Epidermal melanocyte (primary cell): ENCODE results near the gene PDZD4.

Source experiments
- DNase-seq: peaks from one replicate; pipeline ENCODE4 v3.0.0; 2011; ENCODE audit warnings: low spot score; ENCODE audit not compliant: insufficient read length

PDZD4 gene

DNA sequence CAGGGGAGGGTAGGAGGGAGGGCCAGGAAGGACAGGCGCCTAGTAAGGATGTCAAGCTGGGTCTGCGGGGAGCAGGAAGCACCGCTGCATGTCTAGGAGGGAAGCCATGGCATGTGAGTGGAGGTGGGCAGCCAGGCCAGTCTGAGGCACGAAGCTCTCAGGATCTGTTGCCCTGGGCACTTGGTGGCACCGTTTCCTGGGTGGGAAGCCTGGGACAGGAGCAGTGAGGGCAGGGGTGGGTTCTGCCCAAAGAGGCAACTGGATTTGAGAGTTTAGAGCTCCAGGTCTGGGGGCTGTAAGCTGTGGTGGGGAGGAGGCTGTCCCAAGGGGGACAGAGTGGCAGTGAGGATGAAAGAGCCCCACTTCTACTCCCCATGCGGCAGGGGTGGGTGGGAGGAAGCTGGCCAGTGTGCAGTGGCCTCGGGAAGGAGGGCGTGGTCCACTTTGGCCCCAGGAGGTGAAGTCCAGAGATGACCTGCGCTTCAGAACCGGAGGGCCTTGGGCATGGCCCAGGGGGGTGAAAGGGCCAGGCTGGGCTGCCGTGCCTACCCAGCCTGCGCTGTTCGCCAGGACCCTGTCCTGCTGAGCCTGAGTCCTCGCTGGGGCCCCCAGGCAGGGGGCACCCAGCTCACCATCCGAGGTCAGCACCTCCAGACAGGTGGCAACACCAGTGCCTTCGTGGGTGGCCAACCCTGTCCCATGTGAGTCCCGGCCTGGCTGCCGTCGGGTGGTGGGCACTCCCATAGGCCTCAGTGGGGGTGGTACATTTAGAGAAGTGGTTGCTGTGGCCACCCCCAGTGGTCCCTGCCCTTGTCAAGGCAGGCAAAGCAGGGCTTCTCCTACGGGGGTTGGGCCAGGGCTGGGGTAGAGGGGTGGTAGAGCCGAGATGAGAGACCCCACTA is 57.8 kb downstream of the PDZD4 start:
- DNase-seq = no peak

DNA sequence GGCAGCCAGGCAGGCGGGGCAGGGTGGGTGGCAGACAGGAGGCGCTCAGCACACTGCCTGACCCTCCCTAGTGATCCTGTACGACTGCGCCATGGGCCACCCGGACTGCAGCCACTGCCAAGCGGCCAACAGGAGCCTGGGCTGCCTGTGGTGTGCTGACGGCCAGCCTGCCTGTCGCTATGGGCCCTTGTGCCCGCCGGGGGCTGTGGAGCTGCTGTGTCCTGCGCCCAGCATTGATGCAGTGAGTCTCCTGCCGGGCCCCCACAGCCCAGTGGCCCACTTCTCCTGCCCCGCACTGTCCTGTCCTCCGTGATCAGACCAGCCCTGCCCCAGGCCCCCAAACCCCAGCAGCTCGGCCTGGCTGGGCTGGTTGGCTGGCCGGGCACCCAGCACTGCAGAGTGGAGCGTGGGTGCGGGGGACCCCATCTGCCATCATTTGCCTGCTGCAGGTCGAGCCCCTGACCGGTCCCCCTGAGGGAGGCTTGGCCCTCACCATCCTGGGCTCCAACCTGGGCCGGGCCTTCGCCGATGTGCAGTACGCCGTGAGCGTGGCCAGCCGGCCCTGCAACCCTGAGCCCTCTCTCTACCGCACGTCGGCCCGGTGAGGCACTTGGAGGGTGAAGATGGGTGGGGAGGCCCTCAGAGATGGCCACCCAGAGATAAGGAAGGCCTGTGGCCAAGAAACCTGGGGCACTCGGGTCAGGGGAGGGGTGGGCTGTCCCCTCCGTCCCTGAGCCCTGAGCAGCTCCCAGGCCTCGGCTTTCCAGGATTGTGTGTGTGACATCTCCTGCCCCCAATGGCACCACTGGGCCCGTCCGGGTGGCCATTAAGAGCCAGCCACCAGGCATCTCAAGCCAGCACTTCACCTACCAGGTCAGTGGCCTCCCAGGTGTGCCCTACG is 58.7 kb downstream of the PDZD4 start:
- DNase-seq = no peak

DNA sequence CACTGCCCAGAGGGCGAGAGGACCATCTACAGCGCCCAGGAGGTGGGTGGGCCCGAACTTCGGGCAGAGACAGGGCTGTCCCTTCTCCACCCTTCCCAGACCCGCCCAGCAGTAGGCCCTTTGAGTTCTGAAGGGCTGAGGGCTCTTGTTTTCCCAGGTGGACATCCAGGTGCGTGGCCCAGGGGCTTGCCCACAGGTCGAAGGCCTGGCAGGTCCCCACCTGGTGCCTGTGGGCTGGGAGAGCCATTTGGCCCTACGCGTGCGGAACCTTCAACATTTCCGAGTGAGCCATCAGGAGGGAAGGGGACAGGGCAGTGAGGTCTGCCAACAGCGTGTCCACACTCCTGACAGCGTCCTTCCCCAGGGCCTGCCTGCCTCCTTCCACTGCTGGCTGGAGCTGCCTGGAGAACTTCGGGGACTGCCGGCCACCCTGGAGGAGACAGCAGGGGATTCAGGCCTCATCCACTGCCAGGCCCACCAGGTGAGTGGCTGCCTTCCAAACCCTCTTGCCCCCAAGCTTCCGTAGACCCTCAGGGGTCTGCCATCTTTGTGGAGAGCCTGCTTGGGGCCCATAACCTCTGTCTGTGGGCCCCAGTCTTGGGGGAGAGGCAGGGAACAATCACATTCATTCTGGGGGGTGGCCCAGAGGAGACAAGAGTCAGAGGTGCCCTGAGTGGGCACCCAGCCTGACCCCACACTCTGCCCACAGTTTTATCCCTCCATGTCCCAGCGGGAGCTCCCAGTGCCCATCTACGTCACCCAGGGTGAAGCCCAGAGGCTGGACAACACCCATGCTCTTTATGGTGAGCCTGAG is 59.5 kb downstream of the PDZD4 start:
- DNase-seq = no peak

DNA sequence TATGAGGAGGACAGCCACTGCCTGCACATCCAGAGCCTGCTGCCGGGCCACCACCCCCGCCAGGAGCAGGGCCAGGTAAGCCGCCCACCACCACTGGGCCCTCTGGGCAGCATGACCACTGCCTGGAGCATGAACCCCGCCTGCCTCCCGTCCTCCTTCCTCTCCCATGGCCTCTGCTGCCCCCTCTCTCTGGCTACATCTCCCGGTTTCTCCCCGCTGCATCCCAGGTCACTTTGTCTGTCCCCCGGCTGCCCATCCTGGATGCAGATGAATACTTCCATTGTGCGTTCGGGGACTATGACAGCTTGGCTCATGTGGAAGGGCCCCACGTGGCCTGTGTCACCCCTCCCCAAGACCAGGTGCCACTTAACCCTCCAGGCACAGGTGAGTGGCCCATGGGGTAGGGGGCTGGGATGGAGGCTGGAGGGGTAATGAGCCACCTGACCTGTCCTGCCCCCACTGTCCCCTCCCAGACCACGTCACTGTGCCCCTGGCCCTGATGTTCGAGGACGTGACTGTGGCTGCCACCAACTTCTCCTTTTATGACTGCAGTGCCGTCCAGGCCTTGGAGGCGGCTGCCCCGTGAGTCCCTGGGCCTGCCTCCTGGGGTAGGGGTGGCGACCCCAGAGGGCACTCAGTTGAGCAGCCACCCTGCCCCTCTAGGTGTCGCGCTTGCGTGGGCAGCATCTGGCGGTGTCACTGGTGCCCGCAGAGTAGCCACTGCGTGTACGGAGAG is 60.3 kb downstream of the PDZD4 start:
- no peak for DNase-seq

DNA sequence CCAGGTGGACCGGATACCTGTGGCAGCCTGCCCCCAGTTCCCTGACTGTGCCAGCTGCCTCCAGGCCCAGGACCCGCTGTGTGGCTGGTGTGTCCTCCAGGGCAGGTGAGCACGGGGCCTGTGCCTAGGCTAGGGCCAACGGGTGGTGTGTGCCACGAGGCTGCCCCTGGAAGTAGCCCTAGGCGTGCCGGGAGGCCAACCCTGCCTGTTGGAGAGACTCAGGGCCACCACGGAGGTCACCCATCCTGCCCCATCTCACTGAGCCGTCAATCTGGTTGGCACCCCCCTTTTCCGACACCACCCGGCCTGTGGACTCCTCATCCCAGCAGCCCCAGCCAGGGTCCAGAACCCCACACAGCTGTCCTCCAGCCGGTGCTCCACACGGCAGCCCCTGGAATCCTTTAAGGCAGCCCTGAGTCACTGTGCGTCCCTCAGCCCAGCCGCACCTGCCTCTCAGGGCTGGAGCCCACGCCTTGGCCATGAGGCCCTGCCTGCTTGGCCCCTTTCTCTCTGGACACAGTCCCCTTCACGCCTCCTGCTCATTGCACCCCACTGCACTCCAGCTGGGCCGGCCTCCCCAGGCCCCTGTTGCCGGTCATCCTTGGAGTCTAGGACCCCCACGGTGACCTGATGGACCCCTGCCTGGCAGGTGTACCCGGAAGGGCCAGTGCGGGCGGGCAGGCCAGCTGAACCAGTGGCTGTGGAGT is 61.0 kb downstream of the PDZD4 start:
- DNase-seq = no peak

DNA sequence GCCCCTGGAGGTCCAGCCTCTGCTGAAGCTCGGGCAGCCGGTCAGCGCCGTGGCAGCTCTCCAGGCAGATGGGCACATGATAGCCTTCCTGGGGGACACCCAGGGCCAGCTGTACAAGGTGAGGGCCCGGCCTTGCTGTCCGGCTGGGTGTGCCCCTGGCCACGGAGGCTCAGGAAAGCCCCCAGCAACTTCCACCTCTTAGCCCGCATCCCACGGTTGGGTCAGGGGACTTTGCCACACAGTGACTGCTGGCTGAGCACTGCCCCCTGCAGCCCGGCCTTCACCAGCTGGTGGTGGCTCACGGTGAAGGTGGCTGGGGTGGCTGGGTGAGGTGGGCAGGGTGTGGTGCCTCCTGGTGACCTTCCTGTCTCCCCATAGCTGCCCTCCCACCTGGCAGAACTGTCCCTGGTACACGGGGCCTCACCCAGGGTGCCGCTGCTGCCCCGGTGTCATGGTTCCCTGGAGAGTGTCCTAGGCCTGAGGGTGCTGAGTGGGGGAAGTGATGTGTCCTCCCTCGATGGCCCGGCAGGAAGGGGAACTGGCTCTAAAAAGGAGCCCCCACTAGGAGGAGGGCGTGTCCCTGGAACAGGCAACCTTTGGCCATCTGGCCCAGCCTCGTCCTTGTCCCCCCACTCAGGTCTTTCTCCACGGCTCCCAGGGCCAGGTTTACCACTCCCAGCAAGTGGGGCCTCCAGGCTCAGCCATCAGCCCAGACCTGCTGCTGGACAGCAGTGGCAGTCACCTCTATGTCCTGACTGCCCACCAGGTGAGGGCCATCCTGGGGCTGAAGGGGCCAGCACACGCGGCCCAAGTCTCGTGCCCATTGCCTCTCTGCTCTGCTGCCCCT is 61.8 kb downstream of the PDZD4 start:
- no peak for DNase-seq

DNA sequence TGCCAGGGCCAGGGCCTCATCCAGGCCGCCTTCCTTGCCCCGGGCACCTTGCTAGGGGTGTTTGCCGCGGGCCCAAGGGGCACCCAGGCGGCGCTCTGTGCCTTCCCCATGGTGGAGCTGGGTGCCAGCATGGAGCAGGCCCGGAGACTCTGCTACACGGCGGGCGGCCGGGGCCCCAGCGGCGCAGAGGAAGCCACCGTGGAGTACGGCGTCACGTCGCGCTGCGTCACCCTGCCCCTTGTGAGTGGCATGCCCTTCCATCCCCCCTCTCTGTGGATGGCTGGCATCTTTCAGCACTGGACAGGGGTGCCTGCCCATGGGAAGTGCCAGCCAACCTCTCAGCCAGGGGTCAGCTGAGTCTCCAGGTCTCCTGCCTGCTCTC is 62.7 kb downstream of the PDZD4 start:
- DNase-seq = no peak

DNA sequence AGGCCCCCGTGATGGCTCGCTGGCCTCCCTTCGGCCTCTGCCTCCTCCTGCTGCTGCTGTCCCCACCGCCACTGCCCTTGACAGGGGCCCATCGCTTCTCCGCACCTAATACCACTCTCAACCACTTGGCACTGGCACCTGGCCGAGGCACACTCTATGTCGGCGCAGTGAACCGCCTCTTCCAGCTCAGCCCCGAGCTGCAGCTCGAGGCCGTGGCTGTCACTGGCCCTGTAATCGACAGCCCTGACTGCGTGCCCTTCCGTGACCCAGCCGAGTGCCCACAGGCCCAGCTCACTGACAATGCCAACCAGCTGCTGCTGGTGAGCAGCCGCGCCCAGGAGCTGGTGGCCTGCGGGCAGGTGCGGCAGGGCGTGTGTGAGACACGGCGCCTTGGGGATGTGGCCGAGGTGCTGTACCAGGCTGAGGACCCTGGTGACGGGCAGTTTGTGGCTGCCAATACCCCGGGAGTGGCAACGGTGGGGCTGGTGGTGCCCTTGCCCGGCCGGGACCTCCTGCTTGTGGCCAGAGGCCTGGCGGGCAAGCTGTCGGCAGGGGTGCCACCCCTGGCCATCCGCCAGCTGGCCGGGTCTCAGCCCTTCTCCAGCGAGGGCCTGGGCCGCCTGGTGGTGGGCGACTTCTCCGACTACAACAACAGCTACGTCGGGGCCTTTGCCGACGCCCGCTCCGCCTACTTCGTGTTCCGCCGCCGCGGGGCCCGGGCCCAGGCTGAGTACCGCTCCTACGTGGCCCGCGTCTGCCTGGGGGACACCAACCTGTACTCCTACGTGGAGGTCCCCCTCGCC is 63.3 kb downstream of the PDZD4 start:
- DNase-seq = no peak

DNA sequence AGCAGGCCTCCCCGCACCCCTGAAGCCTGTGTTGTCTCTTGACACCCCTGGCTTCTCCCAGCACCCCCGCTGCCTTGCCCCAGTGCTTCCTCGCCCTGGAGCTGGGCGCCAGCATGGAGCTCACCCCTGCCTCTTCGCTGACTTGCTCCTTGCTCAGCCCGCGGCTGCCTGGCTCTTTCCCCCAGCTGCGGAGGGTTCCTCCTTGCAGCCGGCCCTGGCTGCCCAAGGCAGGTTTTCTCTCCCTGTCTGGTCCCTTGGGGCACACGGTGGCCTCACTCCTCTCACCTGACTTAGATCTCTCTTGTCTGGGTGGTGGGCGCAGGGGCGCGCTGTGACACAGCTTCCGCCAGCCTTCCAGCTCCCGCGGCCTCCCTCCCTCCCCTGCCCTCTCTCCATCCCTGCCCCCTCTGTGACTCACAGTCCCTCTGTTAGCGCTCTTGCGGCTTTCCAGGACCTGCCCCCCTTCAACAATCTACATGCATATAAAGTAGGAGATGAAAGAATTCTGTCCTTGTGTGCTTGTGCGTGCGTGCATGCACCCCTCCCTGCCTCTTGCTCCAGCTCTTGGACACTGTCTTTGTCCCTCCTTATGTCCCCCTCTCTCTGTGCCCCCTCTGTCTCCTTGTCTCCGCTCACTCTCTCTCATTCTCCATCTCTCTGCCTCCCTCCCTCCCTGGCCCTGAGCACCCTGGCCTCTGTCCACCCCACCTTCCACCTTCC is 64.1 kb downstream of the PDZD4 start:
- DNase-seq = no peak

DNA sequence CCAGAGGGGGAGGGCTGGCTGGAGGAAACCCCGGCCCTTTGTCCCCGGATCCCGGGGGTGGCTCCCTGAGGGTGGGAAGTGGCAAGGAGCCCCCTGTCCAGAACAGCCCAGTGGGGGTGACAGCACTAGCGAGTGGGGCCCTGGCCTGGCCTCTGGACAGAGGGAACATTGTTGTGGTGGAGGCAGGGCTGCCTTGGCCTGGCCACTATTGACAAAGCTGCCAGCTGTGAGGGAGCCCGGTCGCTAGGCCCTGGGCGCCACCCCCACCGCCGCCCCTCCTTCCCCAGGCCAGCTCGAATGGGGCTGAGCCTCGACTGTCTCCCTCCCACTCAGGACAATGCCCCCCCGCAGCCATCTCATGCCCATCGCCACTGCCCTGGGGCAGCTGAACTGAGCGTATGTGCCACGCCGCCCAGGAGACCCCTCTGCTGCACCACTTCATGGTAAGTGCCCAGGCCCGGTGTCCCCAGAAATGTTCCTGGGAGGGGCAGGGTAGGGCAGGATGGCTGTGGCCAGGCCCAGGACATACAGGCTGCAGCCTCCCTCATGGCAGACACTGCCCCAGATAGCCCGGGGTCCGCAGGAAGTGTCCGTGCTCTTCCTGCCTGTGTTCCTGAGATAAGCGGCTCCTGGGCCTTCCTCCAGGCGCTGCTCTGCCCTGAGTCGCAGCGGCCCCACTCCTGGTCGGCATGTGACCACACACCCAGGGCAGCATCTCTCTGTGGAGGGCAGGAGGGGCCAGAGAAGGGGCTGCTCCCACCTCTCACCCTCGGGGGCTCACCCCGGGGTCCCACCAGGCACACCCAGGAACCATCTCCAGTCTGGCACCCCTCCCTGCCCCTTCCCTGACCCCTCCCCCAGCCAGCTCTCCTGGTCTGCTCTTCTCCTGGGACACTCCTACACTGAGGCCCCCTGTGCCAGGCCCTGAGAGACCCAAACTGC is 64.9 kb downstream of the PDZD4 start:
- DNase-seq = no peak

DNA sequence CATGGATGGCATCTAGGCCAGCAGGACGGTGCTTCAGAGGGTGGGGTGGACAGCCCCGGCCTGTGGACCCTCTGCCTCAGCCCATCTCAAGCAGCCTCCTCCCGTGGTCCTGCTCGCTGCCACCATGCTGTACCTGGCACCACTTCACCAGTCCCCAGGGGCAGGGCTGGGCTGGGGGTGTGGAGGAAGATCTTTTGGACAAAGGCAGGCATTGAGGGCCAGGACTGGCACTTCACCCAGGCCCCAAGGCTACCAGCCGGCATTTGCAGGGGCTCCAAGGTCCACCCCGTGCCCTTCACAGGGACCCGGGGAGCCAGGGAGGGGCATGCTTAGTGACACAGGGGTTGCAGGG is 65.6 kb downstream of the PDZD4 start:
- DNase-seq = no peak

DNA sequence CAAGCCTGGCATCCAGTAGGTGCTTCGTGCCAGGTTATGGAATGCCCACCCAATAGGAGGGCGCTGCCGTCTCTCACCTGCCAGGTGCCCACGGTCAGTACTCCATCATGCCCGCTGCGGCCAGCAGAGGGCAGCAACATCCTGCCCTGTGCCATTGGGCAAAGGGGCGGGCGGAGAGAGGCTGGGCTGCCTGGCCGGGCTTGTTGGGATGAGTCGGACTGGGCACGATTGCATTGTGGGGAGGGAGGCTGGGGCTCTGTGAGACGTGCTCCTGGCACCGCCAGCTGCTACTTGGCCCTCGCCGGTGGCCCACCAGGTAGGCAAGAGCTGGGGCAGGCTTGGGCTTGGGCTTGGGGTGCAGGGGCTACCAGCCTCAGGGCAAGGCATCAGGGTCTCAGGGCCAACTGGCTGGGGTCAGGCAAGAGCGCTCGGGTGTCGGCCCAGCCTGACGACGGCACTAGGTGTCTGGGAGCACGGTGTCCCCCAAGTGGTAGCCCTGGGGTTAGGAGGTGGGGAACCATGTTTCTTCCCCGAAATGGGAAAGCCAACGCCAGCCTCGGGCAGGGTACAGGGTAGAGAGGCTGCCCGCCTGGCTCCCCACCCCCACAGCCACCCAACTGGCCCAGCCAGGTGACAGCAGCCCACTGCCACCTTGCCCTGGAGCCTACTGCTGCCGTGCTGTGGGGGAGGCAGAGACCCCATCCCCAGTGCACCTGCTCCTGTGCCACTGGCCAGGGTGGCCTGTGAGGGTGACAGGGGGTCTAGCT is 66.2 kb downstream of the PDZD4 start, which contains the start of gene PLXNB3:
Gene PLXNB3, plus strand, starts transcription at position 261 of the 767 bp plus-strand sequence. CDS start 1,287 bp downstream, outside the sequence.
- DNase-seq = peak; percentile 64

DNA sequence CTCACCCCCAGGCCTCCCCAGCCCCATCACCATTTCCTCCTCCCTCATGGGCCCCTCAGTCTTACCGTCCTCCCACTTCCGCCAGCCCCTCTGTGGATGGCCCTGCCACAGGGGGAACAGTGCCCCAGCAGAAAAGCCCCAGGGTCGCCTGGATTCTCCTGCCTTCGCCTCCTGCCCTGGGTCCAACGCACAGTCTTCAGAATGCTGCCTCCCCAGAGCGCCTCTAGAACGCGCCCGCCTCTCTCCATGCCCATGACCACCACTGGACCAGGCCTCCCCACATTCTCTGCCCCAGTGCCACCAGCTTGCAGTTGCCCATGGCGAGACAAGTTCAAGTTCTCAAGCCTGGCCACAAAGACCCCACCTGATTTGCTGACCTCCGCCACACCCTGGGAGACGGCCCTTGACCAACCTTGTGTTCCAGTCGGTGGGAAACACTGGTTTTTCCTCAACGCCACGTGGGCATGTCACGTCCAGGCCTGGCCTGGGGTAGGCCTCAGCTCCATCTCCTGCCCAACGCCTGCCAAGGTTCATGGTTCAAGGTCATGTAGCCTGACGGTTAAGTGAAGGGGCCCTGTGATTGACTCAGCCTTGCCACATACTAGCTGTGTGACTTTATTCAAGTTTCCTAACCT is 66.9 kb downstream of the PDZD4 start:
- DNase-seq = no peak

DNA sequence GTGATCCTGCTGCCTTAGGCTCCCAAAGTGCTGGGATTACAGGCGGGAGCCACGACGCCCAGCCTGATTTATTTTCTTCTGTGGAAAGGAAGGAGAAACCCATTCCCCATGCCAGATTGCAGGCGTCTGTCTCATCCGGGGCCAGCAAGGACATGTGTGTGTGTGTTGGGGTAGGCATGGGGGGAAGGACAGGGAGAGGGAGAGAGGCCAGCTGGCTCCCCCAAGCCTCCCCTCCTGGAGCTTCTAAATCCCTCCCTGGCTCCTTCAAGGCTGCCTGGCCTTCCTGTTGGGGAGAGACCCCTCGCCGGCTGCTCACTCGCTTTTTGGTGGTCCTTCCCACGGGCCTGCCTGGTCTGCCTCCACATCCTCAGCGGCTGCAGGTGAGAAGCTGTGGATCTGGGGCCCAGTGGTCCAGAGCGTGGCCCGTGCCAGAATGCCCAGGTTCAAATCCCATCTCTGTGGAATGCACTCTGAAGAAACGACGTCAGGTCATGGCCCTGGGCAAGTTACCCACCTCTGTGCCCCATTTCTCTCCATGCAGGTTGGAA is 67.6 kb downstream of the PDZD4 start:
- DNase-seq = no peak

DNA sequence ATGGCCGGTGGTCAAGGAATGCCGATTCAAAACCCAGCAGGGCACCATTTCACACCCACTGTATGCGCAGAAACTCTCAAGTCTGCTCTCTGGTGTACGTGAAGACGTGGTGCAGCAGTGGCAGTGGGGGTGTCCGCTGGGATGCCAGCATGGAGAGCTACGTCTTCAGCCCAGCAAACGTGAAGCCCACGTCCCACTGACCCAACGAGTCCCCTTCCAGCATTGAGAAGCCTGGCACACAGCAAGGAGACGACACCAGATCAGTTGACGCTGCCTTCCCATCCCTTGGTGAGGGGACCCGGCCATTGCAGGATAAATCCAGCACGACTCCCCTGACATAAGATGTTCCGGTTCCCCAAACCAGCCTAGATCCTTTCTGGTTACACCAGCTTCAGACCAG is 68.5 kb downstream of the PDZD4 start:
- DNase-seq = no peak
